ENCODE data around the gene ATOH7.

- TF ChIP-seq CTCF (IDR thresholded peaks at IDR 0.05) (no peak), POLR2A (IDR thresholded peaks at IDR 0.05) (no peak)
Measured at GRCh38 chr10:68272833-68273232, 40.9 kb upstream of the ATOH7 start.

All from breast epithelium (tissue), 3 donors.